ENCODE results near the gene MDK.
"Not testable (repeated sequence)": the region's sequence is repeated elsewhere in the genome, so short reads cannot be mapped to it uniquely, and the experiment has no call there.

Gene MDK

DNA sequence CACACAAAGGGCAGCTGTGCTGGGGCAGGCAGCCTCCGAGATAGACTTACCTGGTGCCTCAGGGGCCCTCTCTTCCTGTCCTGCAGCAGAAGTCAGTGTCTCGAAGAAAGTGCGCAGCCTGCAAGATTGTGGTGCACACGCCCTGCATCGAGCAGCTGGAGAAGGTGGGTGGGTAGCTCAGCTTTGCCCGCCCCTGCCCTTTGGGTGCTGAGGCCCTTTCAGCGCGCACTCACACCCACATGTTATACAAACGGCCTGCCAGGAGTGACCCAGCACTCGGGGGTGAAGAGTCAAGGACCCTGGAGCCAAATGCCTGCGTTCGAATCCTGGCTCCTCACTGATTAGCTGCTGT, 13.6 kb upstream of the MDK start:
- Histone ChIP-seq H4K8ac (ENCODE audit: low read length) (peak overlapping the region; percentile 70), H4K91ac (ENCODE audit: low read length) (peak overlapping the region; percentile 18), H3K27ac (ENCODE audit: low read length, poor library complexity, severe bottlenecking) (no peak overlapping the region), H3K4me3 (ENCODE audit: insufficient read depth in 1 of 2, low read depth in 1 of 2, low read length in 2 of 2) (no peak overlapping the region), H2BK12ac (ENCODE audit: low read length in 2 of 2) (no peak overlapping the region), H2BK15ac (ENCODE audit: low read depth, poor library complexity, severe bottlenecking) (no peak overlapping the region), H3K27me3 (ENCODE audit: control insufficient read depth in 1 of 2, insufficient read depth in 1 of 2, low read length in 2 of 2) (no peaks in the 10 kb centered on the region), H3K14ac (ENCODE audit: low read length in 2 of 2) (no peak overlapping the region), H2AK5ac (ENCODE audit: low read length, severe bottlenecking) (no peak overlapping the region), H2BK120ac (ENCODE audit: low read depth, low read length) (no peak overlapping the region), H2AFZ (ENCODE audit: low read depth, low read length) (no peak overlapping the region), H3K9me3 (ENCODE audit: control insufficient read depth, low read length) (no peaks in the 10 kb centered on the region), H3K36me3 (ENCODE audit: control insufficient read depth in 1 of 2, insufficient read depth in 2 of 2, low read depth in 1 of 2, low read length in 2 of 2) (peaks cover 31 to 61% of the 10 kb centered on the region in 2 experiments), H3K4me2 (ENCODE audit: low read length, poor library complexity, severe bottlenecking) (no peak overlapping the region), H2BK5ac (ENCODE audit: low read depth, low read length, poor library complexity, severe bottlenecking) (no peak overlapping the region), H3K79me1 (replicated peaks; ENCODE audit: low read length, poor library complexity, severe bottlenecking) (peaks cover 30% of the 10 kb centered on the region), H3K23ac (ENCODE audit: low read length in 2 of 2) (no peak overlapping the region), H3K4me1 (ENCODE audit: control insufficient read depth, insufficient read depth, low read depth, low read length) (peaks cover 57% of the 10 kb centered on the region), H3K9ac (ENCODE audit: low read length) (peak overlapping the region; percentile 26), H3K18ac (ENCODE audit: low read depth in 1 of 2, low read length in 2 of 2) (peak overlapping the region in 1 of 2 experiments; percentile 35), H3K4ac (ENCODE audit: low read depth in 1 of 2, low read length in 2 of 2) (no peak overlapping the region)
- no peak for DNase-seq
- WGBS = 90% methylated on average over 12 of the region's 12 CpGs

DNA sequence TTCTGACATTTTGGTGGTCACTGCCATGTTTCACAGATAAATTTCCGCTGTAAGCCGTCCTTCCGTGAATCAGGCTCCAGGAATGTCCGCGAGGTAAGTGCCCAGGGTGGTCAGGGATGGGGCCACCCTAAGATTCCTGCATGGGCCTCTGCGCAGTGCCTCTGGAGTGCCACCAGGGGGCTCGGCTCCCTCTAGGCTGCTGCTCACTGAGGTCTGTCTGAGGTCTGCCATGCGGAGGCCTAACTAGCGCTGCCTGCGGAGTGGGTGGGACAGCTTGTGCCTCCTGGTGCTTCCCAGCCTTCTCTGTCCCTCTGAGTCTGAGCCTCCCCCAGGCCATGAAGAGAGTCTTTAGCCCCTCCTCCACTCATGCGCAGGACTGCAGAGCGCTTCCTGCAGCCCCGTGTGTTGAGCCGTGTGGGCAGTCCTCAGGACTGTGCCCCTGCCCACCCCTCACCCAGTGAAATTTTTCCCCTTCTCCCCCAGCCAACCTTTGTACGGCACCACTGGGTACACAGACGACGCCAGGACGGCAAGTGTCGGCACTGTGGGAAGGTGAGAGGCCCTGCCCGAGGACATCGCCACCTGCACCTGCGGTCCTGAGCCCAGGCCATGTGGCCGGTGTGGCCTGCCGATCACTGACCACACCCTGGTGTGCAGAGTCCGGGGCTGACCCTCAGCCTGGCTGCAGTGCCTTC, 11.9 kb upstream of the MDK start:
- Histone ChIP-seq H3K27ac (ENCODE audit: low read length, poor library complexity, severe bottlenecking) (no peak overlapping the region), H2BK15ac (ENCODE audit: low read depth, poor library complexity, severe bottlenecking) (peak overlapping the region; percentile 37), H3K9ac (ENCODE audit: low read length) (no peak overlapping the region), H3K36me3 (ENCODE audit: control insufficient read depth in 1 of 2, insufficient read depth in 2 of 2, low read depth in 1 of 2, low read length in 2 of 2) (peaks cover 31 to 69% of the 10 kb centered on the region in 2 experiments), H2BK5ac (ENCODE audit: low read depth, low read length, poor library complexity, severe bottlenecking) (no peak overlapping the region), H3K4me3 (ENCODE audit: insufficient read depth in 1 of 2, low read depth in 1 of 2, low read length in 2 of 2) (peak overlapping the region in 1 of 2 experiments; percentile 26), H3K79me1 (replicated peaks; ENCODE audit: low read length, poor library complexity, severe bottlenecking) (peaks cover 28% of the 10 kb centered on the region), H3K14ac (ENCODE audit: low read length in 2 of 2) (no peak overlapping the region), H3K4me1 (ENCODE audit: control insufficient read depth, insufficient read depth, low read depth, low read length) (peaks cover 50% of the 10 kb centered on the region), H2BK12ac (ENCODE audit: low read length in 2 of 2) (peak overlapping the region in 1 of 2 experiments; percentile 17), H4K8ac (ENCODE audit: low read length) (peak overlapping the region; percentile 43), H2AFZ (ENCODE audit: low read depth, low read length) (no peak overlapping the region), H3K23ac (ENCODE audit: low read length in 2 of 2) (no peak overlapping the region), H3K9me3 (ENCODE audit: control insufficient read depth, low read length) (no peaks in the 10 kb centered on the region), H3K18ac (ENCODE audit: low read depth in 1 of 2, low read length in 2 of 2) (no peak overlapping the region), H2AK5ac (ENCODE audit: low read length, severe bottlenecking) (peak overlapping the region; percentile 61), H3K27me3 (ENCODE audit: control insufficient read depth in 1 of 2, insufficient read depth in 1 of 2, low read length in 2 of 2) (no peaks in the 10 kb centered on the region), H3K4me2 (ENCODE audit: low read length, poor library complexity, severe bottlenecking) (peak overlapping the region; percentile 11), H4K91ac (ENCODE audit: low read length) (peak overlapping the region; percentile 52), H3K4ac (ENCODE audit: low read depth in 1 of 2, low read length in 2 of 2) (peak overlapping the region in 1 of 2 experiments; percentile 60), H2BK120ac (ENCODE audit: low read depth, low read length) (no peak overlapping the region)
- peak; percentile 84 for DNase-seq
- 53% methylated on average over 25 of the region's 25 CpGs for WGBS

DNA sequence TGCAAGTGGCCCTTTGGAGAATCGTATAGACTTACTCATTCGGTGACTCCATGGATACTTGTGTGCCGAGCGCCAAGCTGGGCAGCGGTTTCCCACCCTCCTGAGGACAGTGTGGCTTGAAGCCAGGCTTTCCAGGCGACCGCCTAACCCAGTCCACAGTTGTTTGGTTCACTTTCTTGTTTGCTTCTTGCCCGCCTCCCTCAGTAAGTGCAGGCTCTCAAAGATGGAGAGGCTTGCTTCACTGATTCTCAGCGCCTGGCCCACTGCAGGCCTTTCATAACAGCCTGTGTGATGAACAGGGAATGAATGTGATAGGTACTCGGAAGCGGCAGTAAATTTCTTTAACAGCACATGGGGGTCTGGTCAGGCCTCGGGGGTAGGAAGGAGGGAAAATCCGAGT, 11.2 kb upstream of the MDK start:
- Histone ChIP-seq H4K8ac (ENCODE audit: low read length) (peak overlapping the region; percentile 43), H2AK5ac (ENCODE audit: low read length, severe bottlenecking) (no peak overlapping the region), H2BK15ac (ENCODE audit: low read depth, poor library complexity, severe bottlenecking) (peak overlapping the region; percentile 37), H3K9me3 (ENCODE audit: control insufficient read depth, low read length) (no peaks in the 10 kb centered on the region), H3K18ac (ENCODE audit: low read depth in 1 of 2, low read length in 2 of 2) (no peak overlapping the region), H3K4me1 (ENCODE audit: control insufficient read depth, insufficient read depth, low read depth, low read length) (peaks cover 45% of the 10 kb centered on the region), H3K79me1 (replicated peaks; ENCODE audit: low read length, poor library complexity, severe bottlenecking) (peaks cover 28% of the 10 kb centered on the region), H3K23ac (ENCODE audit: low read length in 2 of 2) (no peak overlapping the region), H3K27me3 (ENCODE audit: control insufficient read depth in 1 of 2, insufficient read depth in 1 of 2, low read length in 2 of 2) (no peaks in the 10 kb centered on the region), H2AFZ (ENCODE audit: low read depth, low read length) (no peak overlapping the region), H2BK5ac (ENCODE audit: low read depth, low read length, poor library complexity, severe bottlenecking) (no peak overlapping the region), H2BK12ac (ENCODE audit: low read length in 2 of 2) (no peak overlapping the region), H4K91ac (ENCODE audit: low read length) (peak overlapping the region; percentile 52), H3K9ac (ENCODE audit: low read length) (no peak overlapping the region), H3K27ac (ENCODE audit: low read length, poor library complexity, severe bottlenecking) (no peak overlapping the region), H3K4me3 (ENCODE audit: insufficient read depth in 1 of 2, low read depth in 1 of 2, low read length in 2 of 2) (no peak overlapping the region), H3K36me3 (ENCODE audit: control insufficient read depth in 1 of 2, insufficient read depth in 2 of 2, low read depth in 1 of 2, low read length in 2 of 2) (peaks cover 37 to 75% of the 10 kb centered on the region in 2 experiments), H2BK120ac (ENCODE audit: low read depth, low read length) (no peak overlapping the region), H3K4ac (ENCODE audit: low read depth in 1 of 2, low read length in 2 of 2) (no peak overlapping the region), H3K4me2 (ENCODE audit: low read length, poor library complexity, severe bottlenecking) (no peak overlapping the region), H3K14ac (ENCODE audit: low read length in 2 of 2) (no peak overlapping the region)
- 91% methylated on average over 13 of the region's 13 CpGs for WGBS
- no peak for DNase-seq

DNA sequence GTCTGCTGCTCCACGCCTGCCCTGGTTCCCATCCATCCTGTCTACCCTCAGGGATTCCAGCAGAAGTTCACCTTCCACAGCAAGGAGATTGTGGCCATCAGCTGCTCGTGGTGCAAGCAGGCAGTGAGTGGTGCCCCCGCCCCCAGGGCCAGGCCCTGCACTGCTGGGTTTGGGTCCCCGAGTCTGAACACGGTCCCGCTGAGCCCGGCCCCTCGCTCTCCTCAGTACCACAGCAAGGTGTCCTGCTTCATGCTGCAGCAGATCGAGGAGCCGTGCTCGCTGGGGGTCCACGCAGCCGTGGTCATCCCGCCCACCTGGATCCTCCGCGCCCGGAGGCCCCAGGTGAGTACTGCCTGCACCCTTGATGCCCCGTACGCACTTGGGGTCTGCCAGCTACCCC, 10.2 kb upstream of the MDK start:
- Histone ChIP-seq H3K4me1 (ENCODE audit: control insufficient read depth, insufficient read depth, low read depth, low read length) (peaks cover 43% of the 10 kb centered on the region), H3K36me3 (ENCODE audit: control insufficient read depth in 1 of 2, insufficient read depth in 2 of 2, low read depth in 1 of 2, low read length in 2 of 2) (peaks cover 41 to 84% of the 10 kb centered on the region in 2 experiments), H3K79me1 (replicated peaks; ENCODE audit: low read length, poor library complexity, severe bottlenecking) (peaks cover 27% of the 10 kb centered on the region)
- not testable (repeated sequence) for H3K9me3 ChIP-seq (ENCODE audit: control insufficient read depth, low read length); H3K27ac ChIP-seq (ENCODE audit: low read length, poor library complexity, severe bottlenecking); H4K8ac ChIP-seq (ENCODE audit: low read length); H3K14ac ChIP-seq (ENCODE audit: low read length in 2 of 2); H2BK15ac ChIP-seq (ENCODE audit: low read depth, poor library complexity, severe bottlenecking); H2BK120ac ChIP-seq (ENCODE audit: low read depth, low read length); H3K27me3 ChIP-seq (ENCODE audit: control insufficient read depth in 1 of 2, insufficient read depth in 1 of 2, low read length in 2 of 2); H3K9ac ChIP-seq (ENCODE audit: low read length); H3K4me3 ChIP-seq (ENCODE audit: insufficient read depth in 1 of 2, low read depth in 1 of 2, low read length in 2 of 2); H2BK12ac ChIP-seq (ENCODE audit: low read length in 2 of 2); H4K91ac ChIP-seq (ENCODE audit: low read length); H3K23ac ChIP-seq (ENCODE audit: low read length in 2 of 2); H2AK5ac ChIP-seq (ENCODE audit: low read length, severe bottlenecking); H3K4ac ChIP-seq (ENCODE audit: low read depth in 1 of 2, low read length in 2 of 2); H2AFZ ChIP-seq (ENCODE audit: low read depth, low read length); H3K18ac ChIP-seq (ENCODE audit: low read depth in 1 of 2, low read length in 2 of 2); H2BK5ac ChIP-seq (ENCODE audit: low read depth, low read length, poor library complexity, severe bottlenecking); H3K4me2 ChIP-seq (ENCODE audit: low read length, poor library complexity, severe bottlenecking); DNase-seq
- 91% methylated on average over 17 of the region's 19 CpGs for WGBS
